SU-DHL-6 (cell line): Measurements from ENCODE around the gene TDP2.

Experiments
- H2AFZ ChIP-seq: fragments of 200-600 bp; sonication (generic); 2 replicates; pipeline ENCODE4 v1.6.1; 2014; ENCODE audit warnings: low read depth, mild to moderate bottlenecking, moderate library complexity, mixed read lengths, antibody characterized with exemption, low read length; ENCODE audit not compliant: severe bottlenecking
- H3F3A ChIP-seq: fragments of 200-600 bp; shearing (Covaris generic); 2 replicates; pipeline ENCODE4 v1.6.0; 2016; ENCODE audit warnings: antibody characterized with exemption, mild to moderate bottlenecking; ENCODE audit not compliant: insufficient read depth
- H3K27ac ChIP-seq: fragments of 200-600 bp; sonication (generic); 2 replicates; pipeline ENCODE4 v1.5.1; 2016; ENCODE audit warnings: low read depth, mild to moderate bottlenecking, low read length, moderate library complexity, mixed read lengths
- H3K27me3 ChIP-seq: fragments of 200-600 bp; sonication (generic), shearing (Covaris generic); 2 replicates; pipeline ENCODE4 v1.6.0; 2014; ENCODE audit warnings: mild to moderate bottlenecking, low read length
- H3K36me3 ChIP-seq: fragments of 200-600 bp; sonication (generic); 2 replicates; pipeline ENCODE4 v1.6.1; 2014; ENCODE audit warnings: mild to moderate bottlenecking, low read length, mixed read lengths
- H3K4me2 ChIP-seq: fragments of 300-600, 200-600 bp; shearing (Covaris generic), sonication (generic); 2 replicates; pipeline ENCODE4 v1.6.0; 2014; ENCODE audit warnings: low read length, low read depth, mild to moderate bottlenecking; ENCODE audit not compliant: poor library complexity, severe bottlenecking
- H3K4me3 ChIP-seq: fragments of 200-600 bp; sonication (generic); 2 replicates; pipeline ENCODE4 v1.5.1; 2014; ENCODE audit warnings: antibody characterized with exemption, low read length, mild to moderate bottlenecking, mixed read lengths; ENCODE audit not compliant: insufficient read depth, poor library complexity, severe bottlenecking
- H3K79me2 ChIP-seq: fragments of 200-600 bp; sonication (generic); 2 replicates; pipeline ENCODE4 v1.6.1; 2014; ENCODE audit warnings: mild to moderate bottlenecking, low read length, moderate library complexity; ENCODE audit not compliant: insufficient read depth
- H3K9ac ChIP-seq: fragments of 200-600 bp; sonication (generic); 2 replicates; pipeline ENCODE4 v1.7.0; 2014; ENCODE audit warnings: mild to moderate bottlenecking, low read length
- H3K9me2 ChIP-seq: fragments of 200-600 bp; sonication (generic); replicated peaks from 2 replicates; pipeline ENCODE4 v1.6.1; 2014; ENCODE audit warnings: low read length; ENCODE audit not compliant: insufficient read depth
- H3K9me3 ChIP-seq: fragments of 200-600 bp; sonication (generic); 2 replicates; pipeline ENCODE4 v1.6.1; 2014; ENCODE audit warnings: low read length, mixed read lengths; ENCODE audit not compliant: insufficient read depth
- H4K20me1 ChIP-seq: fragments of 200-600 bp; sonication (generic); 2 replicates; pipeline ENCODE4 v1.6.1; 2014; ENCODE audit warnings: low read depth, mild to moderate bottlenecking, antibody characterized with exemption, low read length, moderate library complexity, mixed read lengths
- EZH2phosphoT487 ChIP-seq: fragments of 200-600 bp; sonication (generic), shearing (Covaris generic); conservative IDR thresholded peaks from 2 replicates; pipeline ENCODE4 v1.6.1; 2018; ENCODE audit warnings: mild to moderate bottlenecking, antibody characterized with exemption, low read length, moderate library complexity, mixed read lengths
- TF ChIP-seq, protein P1 (sequence below): fragments of 200-600 bp; sonication (generic); IDR thresholded peaks from one replicate; pipeline ENCODE4 v1.5.1; 2017; ENCODE audit warnings: antibody characterized with exemption, mild to moderate bottlenecking, low read length, moderate library complexity; ENCODE audit not compliant: insufficient read depth, poor library complexity, severe bottlenecking

Gene TDP2

DNA sequence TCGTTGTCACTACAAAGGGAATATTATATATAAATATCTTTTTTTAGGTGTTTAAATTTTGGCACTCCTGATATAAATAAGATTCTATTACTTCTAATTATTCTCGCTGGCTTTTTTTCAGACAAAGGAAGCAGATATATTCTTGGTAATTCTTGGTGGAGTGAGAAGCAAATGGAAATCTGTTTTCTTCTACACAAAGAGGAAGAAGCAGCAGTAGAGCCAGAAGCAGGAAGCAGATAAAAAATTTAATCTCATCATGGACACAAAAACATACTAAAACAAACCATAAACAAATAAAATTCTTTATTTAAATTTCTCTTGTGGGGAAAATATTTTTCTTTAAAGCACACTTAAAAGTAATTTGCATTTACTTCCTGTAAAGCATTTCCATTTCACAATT, 17.0 kb downstream of the TDP2 start:
- Histone ChIP-seq H3K9me2 (no peaks in the 10 kb centered on the region), H3K9me3 (no peaks in the 10 kb centered on the region), H3K27me3 (no peaks in the 10 kb centered on the region), H3K36me3 (peaks cover 42% of the 10 kb centered on the region), H3K4me3 (no peak overlapping the region), H3F3A (peaks cover 43% of the 10 kb centered on the region), H3K4me2 (peak overlapping the region; percentile 16), H3K79me2 (no peaks in the 10 kb centered on the region), H2AFZ (no peak overlapping the region), H4K20me1 (no peaks in the 10 kb centered on the region), H3K27ac (peak overlapping the region; percentile 47), H3K9ac (no peak overlapping the region)
- TF ChIP-seq EZH2phosphoT487: no peak
- TF ChIP-seq, protein P1, sequence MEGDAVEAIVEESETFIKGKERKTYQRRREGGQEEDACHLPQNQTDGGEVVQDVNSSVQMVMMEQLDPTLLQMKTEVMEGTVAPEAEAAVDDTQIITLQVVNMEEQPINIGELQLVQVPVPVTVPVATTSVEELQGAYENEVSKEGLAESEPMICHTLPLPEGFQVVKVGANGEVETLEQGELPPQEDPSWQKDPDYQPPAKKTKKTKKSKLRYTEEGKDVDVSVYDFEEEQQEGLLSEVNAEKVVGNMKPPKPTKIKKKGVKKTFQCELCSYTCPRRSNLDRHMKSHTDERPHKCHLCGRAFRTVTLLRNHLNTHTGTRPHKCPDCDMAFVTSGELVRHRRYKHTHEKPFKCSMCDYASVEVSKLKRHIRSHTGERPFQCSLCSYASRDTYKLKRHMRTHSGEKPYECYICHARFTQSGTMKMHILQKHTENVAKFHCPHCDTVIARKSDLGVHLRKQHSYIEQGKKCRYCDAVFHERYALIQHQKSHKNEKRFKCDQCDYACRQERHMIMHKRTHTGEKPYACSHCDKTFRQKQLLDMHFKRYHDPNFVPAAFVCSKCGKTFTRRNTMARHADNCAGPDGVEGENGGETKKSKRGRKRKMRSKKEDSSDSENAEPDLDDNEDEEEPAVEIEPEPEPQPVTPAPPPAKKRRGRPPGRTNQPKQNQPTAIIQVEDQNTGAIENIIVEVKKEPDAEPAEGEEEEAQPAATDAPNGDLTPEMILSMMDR: no peak

DNA sequence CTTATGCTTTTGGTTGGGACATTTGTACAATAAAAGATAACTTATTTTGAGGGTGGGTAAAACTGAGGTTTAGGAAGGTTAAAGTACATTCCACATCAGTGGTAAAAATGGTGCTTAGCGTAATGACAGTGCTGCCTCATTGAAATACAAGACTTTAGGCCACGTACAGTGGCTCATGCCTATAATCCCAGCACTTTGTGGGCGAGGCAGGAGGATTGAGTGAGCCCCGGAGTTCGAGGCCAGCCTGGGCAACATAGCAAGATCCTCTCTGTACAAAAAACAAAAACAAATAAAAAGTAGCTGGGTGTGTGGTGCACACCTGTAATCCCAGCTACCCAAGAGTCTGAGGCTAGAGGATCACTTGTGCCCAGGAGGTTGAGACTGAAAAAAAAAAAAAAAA, 18.4 kb downstream of the TDP2 start:
- no peak for TF ChIP-seq EZH2phosphoT487
- TF ChIP-seq, protein P1: no peak
- Histone ChIP-seq H3F3A (peaks cover 46% of the 10 kb centered on the region), H3K9me2 (no peaks in the 10 kb centered on the region), H3K4me2 (no peak overlapping the region), H3K36me3 (peaks cover 30% of the 10 kb centered on the region), H4K20me1 (no peaks in the 10 kb centered on the region), H3K79me2 (no peaks in the 10 kb centered on the region), H3K27ac (no peak overlapping the region), H3K27me3 (no peaks in the 10 kb centered on the region), H3K9ac (no peak overlapping the region), H3K4me3 (no peak overlapping the region), H2AFZ (no peak overlapping the region), H3K9me3 (no peaks in the 10 kb centered on the region)

DNA sequence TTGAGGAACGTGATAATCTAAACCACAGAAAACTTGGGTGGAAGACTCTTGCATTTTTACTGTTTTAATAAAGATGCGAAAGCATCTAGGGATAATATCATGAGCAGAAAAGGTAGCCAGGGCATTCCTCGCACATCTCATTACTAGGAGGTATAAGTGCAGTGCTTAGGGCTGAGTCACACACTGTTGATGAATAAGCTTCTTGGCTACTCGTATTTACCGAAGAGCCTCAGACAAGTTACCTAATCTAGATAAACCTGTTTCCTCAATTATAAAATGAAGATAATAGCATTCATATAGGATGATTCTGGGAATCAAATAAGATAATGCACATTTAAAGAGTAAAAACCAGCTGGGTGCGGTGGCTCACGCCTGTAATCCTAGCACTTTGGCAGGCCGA, 19.9 kb downstream of the TDP2 start:
- no peaks in the 10 kb centered on the region for H3K9me3 ChIP-seq
- peak overlapping the region; percentile 43; the same call in 1 of the 2 replicates for H3K9ac ChIP-seq
- peaks cover 46% of the 10 kb centered on the region for H3F3A ChIP-seq
- peak overlapping the region; percentile 78 for H2AFZ ChIP-seq
- H3K4me2 ChIP-seq: peak overlapping the region; percentile 72
- no peak overlapping the region for H3K4me3 ChIP-seq
- H3K27me3 ChIP-seq: no peaks in the 10 kb centered on the region
- no peak for TF ChIP-seq EZH2phosphoT487
- TF ChIP-seq, protein P1: no peak
- no peak overlapping the region for H3K27ac ChIP-seq
- no peaks in the 10 kb centered on the region for H3K79me2 ChIP-seq
- H3K9me2 ChIP-seq: no peaks in the 10 kb centered on the region
- no peaks in the 10 kb centered on the region for H4K20me1 ChIP-seq
- peaks cover 15% of the 10 kb centered on the region for H3K36me3 ChIP-seq
